Spinal cord (tissue), 10 donors: ENCODE measurements around the gene GLB1L3. TPM values are rescaled to one million over a fixed set of nuclear protein-coding genes. Genes with fewer than 3 reads are reported as not detected.
"Not testable (repeated sequence)": the region's sequence is repeated elsewhere in the genome, so short reads cannot be mapped to it uniquely, and the experiment has no call there.

Experiments used
- DNase-seq, 6 donors: peaks; one replicate each; pipeline versions ENCODE4 v3.0.0 to v3.0.0-alpha.2; 2013 to 2015; ENCODE audit warnings: low spot score in 6 of 6, low read depth in 4 of 6
- H3K27ac ChIP-seq: one replicate; pipeline ENCODE4 v1.5.1; 2013; ENCODE audit warnings: low read depth, low read length, control low read depth
- H3K27me3 ChIP-seq: one replicate; pipeline ENCODE4 v1.6.1; 2013; ENCODE audit warnings: low read length; ENCODE audit not compliant: control insufficient read depth, insufficient read depth
- H3K36me3 ChIP-seq: one replicate; pipeline ENCODE4 v1.6.1; 2013; ENCODE audit warnings: low read length; ENCODE audit not compliant: control insufficient read depth, insufficient read depth
- H3K4me1 ChIP-seq: one replicate; pipeline ENCODE4 v1.6.1; 2013; ENCODE audit warnings: low read length; ENCODE audit not compliant: control insufficient read depth, insufficient read depth
- H3K4me3 ChIP-seq: one replicate; pipeline ENCODE4 v1.5.1; 2013; ENCODE audit warnings: low read depth, low read length, control low read depth
- H3K9me3 ChIP-seq: one replicate; pipeline ENCODE4 v1.6.1; 2013; ENCODE audit warnings: low read length; ENCODE audit not compliant: control insufficient read depth, insufficient read depth
- WGBS: methylation state at CpG from one replicate; pipeline ENCODE4 v1.1.5; 2013; ENCODE audit warnings: missing lambda C conversion rate; ENCODE audit not compliant: insufficient coverage; 5-methylcytosine and 5-hydroxymethylcytosine counted together
- polyA plus RNA-seq, 2 donors: library from polyadenylated mRNA; unstranded; fragments of 120-200 nt; gene quantifications; one replicate each; pipeline ENCODE4 v1.2.1, GENCODE V29; 2013; ENCODE audit not compliant: insufficient read length in 2 of 2
- total RNA-seq, 2 donors: library from RNA; depleted of rRNA in 1 of 2; stranded (reverse); fragments of 120-200 nt in 1 of 2; fragments of >200 nt in 1 of 2; gene quantifications; one replicate each; pipeline versions ENCODE4 v1.2.3 to v1.2.4, GENCODE V29; 2013 to 2014
- donor health status: healthy.

The GLB1L3 gene
- total and polyA plus RNA-seq, 4 donors: 0.28 to 2.9 (median 1.7) TPM

DNA sequence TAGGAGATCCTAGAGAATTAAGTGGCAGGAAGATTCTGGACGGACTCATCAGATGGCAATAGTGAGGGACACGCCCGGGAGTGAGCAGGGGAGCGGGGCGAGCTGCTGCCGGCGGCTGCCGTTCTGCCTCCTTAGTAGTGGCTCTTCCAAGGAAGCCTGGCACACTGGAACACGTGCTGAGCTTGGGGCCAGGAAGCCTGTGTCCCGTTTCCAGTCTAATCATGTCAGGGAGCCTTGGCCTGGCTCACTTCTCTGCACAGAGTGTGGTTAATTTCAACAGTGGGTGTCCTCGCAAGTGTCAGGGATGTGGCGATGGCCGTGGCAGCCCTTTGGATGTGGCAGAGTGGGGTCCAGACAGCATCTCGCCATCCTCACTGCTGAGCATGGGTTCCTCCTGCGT, 16.5 kb downstream of the GLB1L3 start:
- H3K4me1 ChIP-seq: peaks cover 10% of the 10 kb centered on the region
- peaks cover 2% of the 10 kb centered on the region for H3K27me3 ChIP-seq
- no peaks in the 10 kb centered on the region for H3K9me3 ChIP-seq
- no peak overlapping the region for H3K4me3 ChIP-seq
- H3K27ac ChIP-seq: no peak overlapping the region
- no peaks in the 10 kb centered on the region for H3K36me3 ChIP-seq
- 88% methylated on average over 15 of the region's 15 CpGs for WGBS
- no peak for DNase-seq

GRCh38 chr11:134293119-134294113, 17.2 kb downstream of the GLB1L3 start:
- no peaks in the 10 kb centered on the region for H3K9me3 ChIP-seq
- no peak overlapping the region for H3K27ac ChIP-seq
- no peak for DNase-seq
- no peak overlapping the region for H3K4me3 ChIP-seq
- peaks cover 2% of the 10 kb centered on the region for H3K27me3 ChIP-seq
- peaks cover 2% of the 10 kb centered on the region for H3K4me1 ChIP-seq
- WGBS: 88% methylated on average over 16 of the region's 20 CpGs
- no peaks in the 10 kb centered on the region for H3K36me3 ChIP-seq

DNA sequence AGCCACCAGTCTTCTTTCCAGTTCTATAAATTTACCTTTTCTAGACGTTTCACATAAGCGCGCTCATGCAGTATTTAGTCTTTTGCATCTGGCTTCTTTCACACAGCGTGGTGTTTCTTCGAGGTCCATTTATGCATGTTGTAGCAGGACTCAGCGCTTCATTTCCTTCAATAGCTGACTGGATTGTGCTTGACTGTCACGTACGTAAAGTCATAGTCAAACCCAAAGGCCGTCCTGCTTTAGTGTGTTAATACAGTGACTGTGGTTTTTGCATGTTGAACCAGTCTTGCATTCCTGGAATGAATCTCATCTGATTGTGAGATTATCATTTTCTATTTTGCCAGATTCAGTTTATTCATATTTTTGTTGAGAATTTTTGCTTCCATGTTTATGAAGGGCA, 18.5 kb downstream of the GLB1L3 start:
- Histone ChIP-seq H3K36me3 (no peaks in the 10 kb centered on the region), H3K27me3 (peaks cover under 1% of the 10 kb centered on the region), H3K27ac (no peak overlapping the region), H3K4me3 (no peak overlapping the region), H3K9me3 (no peaks in the 10 kb centered on the region), H3K4me1 (peaks cover 2% of the 10 kb centered on the region)
- 82% methylated on average over 5 of the region's 9 CpGs for WGBS
- DNase-seq: no peak

DNA sequence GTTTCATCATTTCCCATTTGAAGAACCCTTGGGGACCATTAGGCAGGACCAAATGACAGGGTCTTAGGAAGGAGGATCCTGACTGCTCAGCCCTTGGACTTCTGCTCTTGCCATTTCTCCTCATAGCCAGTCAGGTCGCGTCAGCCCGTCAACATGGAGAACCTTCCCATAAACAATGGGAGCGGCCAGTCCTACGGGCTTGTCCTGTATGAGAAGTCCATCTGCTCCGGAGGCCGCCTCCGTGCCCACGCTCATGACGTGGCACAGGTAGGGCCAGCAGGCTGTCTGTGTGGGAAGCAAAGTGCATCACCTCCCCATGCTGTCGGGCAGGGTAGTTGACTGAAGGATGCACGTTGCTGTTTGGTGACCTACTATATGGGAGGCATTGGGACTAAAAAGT, 36.0 kb downstream of the GLB1L3 start:
- H3K4me3 ChIP-seq: no peak overlapping the region
- no peaks in the 10 kb centered on the region for H3K4me1 ChIP-seq
- WGBS: 85% methylated on average over 9 of the region's 12 CpGs
- no peak overlapping the region for H3K27ac ChIP-seq
- no peaks in the 10 kb centered on the region for H3K27me3 ChIP-seq
- H3K9me3 ChIP-seq: peaks cover 4% of the 10 kb centered on the region
- H3K36me3 ChIP-seq: no peaks in the 10 kb centered on the region
- no peak for DNase-seq

- Histone ChIP-seq H3K4me3 (no peak overlapping the region), H3K36me3 (no peaks in the 10 kb centered on the region), H3K27ac (no peak overlapping the region), H3K4me1 (no peaks in the 10 kb centered on the region), H3K9me3 (peaks cover 7% of the 10 kb centered on the region), H3K27me3 (no peaks in the 10 kb centered on the region)
- no peak for DNase-seq
- WGBS: 89% methylated on average over 4 of the region's 5 CpGs
Observed at GRCh38 chr11:134312807-134313206, 36.6 kb downstream of the GLB1L3 start.

GRCh38 chr11:134313379-134313778, 37.2 kb downstream of the GLB1L3 start:
- no peaks in the 10 kb centered on the region for H3K36me3 ChIP-seq
- 77% methylated on average over 10 of the region's 10 CpGs for WGBS
- peaks cover 8% of the 10 kb centered on the region for H3K9me3 ChIP-seq
- no peaks in the 10 kb centered on the region for H3K27me3 ChIP-seq
- no peak for DNase-seq
- H3K4me3 ChIP-seq: no peak overlapping the region
- H3K4me1 ChIP-seq: no peaks in the 10 kb centered on the region
- H3K27ac ChIP-seq: no peak overlapping the region

- no peak overlapping the region for H3K27ac ChIP-seq
- 92% methylated on average over 7 of the region's 9 CpGs for WGBS
Observed at GRCh38 chr11:134313821-134314607, 37.8 kb downstream of the GLB1L3 start.

GRCh38 chr11:134317103-134317502, 40.9 kb downstream of the GLB1L3 start:
- no CpG with 5 or more reads among the region's 3 CpGs for WGBS
- no peak for DNase-seq
- no peaks in the 10 kb centered on the region for H3K36me3 ChIP-seq
- H3K9me3 ChIP-seq: peaks cover 11% of the 10 kb centered on the region
- H3K4me3 ChIP-seq: no peak overlapping the region
- no peaks in the 10 kb centered on the region for H3K27me3 ChIP-seq
- no peaks in the 10 kb centered on the region for H3K4me1 ChIP-seq
- no peak overlapping the region for H3K27ac ChIP-seq

More at GRCh38 chr11:134313821-134314607, 37.8 kb downstream of the GLB1L3 start:
- Histone ChIP-seq H3K4me1 (no peaks in the 10 kb centered on the region), H3K27me3 (no peaks in the 10 kb centered on the region), H3K4me3 (no peak overlapping the region), H3K36me3 (no peaks in the 10 kb centered on the region), H3K9me3 (peaks cover 8% of the 10 kb centered on the region)
- peak in 1 of 6 donors; percentile 12 for DNase-seq

DNA sequence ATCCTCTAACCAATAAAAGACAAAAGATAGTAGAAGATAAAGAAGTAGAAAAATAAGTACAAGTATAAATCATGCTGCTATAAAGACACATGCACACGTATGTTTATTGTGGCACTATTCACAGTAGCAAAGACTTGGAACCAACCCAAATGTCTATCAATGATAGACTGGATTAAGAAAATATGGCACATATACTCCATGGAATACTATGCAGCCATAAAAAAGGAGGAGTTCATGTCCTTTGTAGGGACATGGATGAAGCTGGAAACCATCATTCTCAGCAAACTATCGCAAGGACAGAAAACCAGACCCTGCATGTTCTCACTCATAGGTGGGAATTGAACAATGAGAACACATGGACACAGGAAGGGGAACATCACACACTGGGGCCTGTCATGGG, 45.2 kb downstream of the GLB1L3 start:
- not testable (repeated sequence) for H3K4me1 ChIP-seq, DNase-seq, H3K36me3 ChIP-seq, H3K27me3 ChIP-seq, H3K27ac ChIP-seq, H3K4me3 ChIP-seq
- H3K9me3 ChIP-seq: peaks cover 11% of the 10 kb centered on the region
- WGBS: no CpG with 5 or more reads among the region's 2 CpGs
